ENCODE results near the gene UGP2.
"Not testable (repeated sequence)": the region's sequence is repeated elsewhere in the genome, so short reads cannot be mapped to it uniquely, and the experiment has no call there.

Gene UGP2

DNA sequence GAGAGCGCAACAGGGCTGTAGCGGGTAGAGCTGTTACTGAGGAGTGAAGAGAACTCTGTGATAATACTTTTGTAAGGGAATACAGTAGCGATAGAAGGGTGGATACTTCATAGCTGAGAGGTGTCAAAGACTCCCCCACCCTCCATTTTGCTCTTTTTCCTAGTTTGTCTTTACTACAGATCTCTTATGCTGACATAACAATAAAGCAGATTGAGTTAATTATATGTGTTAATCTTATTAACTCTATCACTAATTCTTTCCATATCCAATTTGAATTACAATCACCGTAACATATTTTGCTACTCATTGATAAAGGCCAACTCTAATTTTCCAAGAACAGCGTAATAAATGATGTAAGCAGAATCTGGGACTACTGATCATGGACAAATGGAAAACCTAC lies 57.1 kb downstream of the UGP2 start:
- DNase-seq = no peak

- DNase-seq = no peak
Measured at GRCh38 chr2:63899639-63900038, 57.9 kb downstream of the UGP2 start.

GRCh38 chr2:63902149-63902548 lies 60.5 kb downstream of the UGP2 start:
- DNase-seq = no peak

GRCh38 chr2:63903003-63903402 lies 61.3 kb downstream of the UGP2 start:
- no peak for DNase-seq

DNA sequence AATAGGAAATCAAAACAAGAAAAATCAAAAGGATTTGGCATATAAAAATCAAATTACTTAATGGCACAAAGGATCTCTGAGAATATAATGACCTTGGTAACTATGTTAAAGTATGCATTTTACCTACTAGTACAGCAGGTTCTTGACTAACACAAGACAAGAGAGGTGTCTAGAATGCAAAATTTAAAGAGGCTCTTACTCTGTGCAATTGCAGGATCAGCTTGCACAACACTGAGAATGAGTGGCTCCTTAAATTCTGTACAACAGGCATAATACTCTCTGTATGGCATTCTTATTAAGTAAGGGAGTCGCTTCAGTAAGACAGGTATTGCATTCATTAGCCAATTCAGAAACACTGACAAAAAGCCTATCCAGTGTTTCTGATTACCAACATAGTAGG lies 72.6 kb downstream of the UGP2 start:
- no peak for DNase-seq

- no peak for DNase-seq
Measured at GRCh38 chr2:63926815-63927214, 85.1 kb downstream of the UGP2 start.

DNA sequence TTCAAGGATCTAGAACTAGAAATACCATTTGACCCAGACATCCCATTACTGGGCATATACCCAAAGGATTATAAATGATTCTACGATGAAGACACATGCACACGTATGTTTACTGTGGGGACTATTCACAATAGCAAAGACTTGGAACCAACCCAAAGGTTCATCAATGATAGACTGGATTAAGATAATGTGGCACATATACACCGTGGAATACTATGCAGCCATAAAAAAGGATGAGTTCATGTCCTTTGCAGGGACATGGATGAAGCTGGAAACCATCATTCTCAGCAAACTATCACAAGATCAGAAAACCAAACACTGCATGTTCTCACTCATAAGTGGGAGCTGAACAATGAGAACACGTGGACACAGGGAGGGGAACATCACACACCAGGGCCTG lies 90.4 kb downstream of the UGP2 start:
- DNase-seq = not testable (repeated sequence)

Measured in NCI-H1436 treated with DMSO at 0.1 percent for 48 hours (cell line).